ENCODE results near the gene FRMD4A. TPM values are rescaled to one million over a fixed set of nuclear protein-coding genes. Genes with fewer than 3 reads are reported as not detected.
"Not testable (repeated sequence)": the region's sequence is repeated elsewhere in the genome, so short reads cannot be mapped to it uniquely, and the experiment has no call there.

The FRMD4A gene
- total RNA-seq, 1 experiment from 2014 or later = 7.1 TPM

DNA sequence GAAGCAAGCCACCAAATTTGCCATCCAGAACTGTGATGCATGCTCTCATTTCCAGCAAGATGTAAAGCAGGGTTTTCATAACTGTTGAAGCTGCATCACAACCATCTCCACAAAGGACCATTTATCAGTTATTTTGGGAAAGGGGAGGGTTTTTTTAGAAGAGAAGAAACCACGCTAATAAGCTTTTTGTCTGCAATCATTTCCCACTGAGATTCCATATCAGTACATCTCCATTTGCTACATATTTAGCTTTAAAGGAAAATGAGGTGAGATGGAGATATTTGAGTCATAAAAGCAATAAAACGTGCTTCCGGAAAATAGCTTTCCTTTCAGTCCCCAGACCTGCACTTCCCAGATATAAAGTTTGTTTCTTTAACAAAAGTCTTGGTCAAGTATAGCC lies 258.2 kb downstream of the FRMD4A start:
- H2AFZ ChIP-seq (ENCODE audit: low read length) = no peak overlapping the region
- DNase-seq (peak; percentile 11), ATAC-seq (no peak)
- H3F3A ChIP-seq (ENCODE audit: low read length, unreplicated experiment) = no peaks in the 10 kb centered on the region
- H3K27ac ChIP-seq (ENCODE audit: low read length) = no peak overlapping the region
- ChIA-PET POLR2A (ENCODE audit: unreplicated experiment) (interaction anchor here (0.6 kb wide), 1 partner anchor 31 kb away, joined by 4 read pairs; no protein-coding TSS in a partner anchor), CTCF (no interaction called here)
- BruUV-seq (replicated peaks) = no TSS peak
- no peak overlapping the region for H3K4me2 ChIP-seq (ENCODE audit: low read length)
- H3K9me2 ChIP-seq (replicated peaks; ENCODE audit: low read length) = no peaks in the 10 kb centered on the region
- peaks cover 13% of the 10 kb centered on the region for H3K4me1 ChIP-seq (ENCODE audit: insufficient read depth, low read length)
- TF ChIP-seq EZH2 (IDR thresholded peaks at IDR 0.05; ENCODE audit: low read length, unreplicated experiment) (no peak), EZH2phosphoT487 (IDR thresholded peaks at IDR 0.05; ENCODE audit: borderline replicate concordance, low read length) (no peak)
- TF ChIP-seq, protein P1, sequence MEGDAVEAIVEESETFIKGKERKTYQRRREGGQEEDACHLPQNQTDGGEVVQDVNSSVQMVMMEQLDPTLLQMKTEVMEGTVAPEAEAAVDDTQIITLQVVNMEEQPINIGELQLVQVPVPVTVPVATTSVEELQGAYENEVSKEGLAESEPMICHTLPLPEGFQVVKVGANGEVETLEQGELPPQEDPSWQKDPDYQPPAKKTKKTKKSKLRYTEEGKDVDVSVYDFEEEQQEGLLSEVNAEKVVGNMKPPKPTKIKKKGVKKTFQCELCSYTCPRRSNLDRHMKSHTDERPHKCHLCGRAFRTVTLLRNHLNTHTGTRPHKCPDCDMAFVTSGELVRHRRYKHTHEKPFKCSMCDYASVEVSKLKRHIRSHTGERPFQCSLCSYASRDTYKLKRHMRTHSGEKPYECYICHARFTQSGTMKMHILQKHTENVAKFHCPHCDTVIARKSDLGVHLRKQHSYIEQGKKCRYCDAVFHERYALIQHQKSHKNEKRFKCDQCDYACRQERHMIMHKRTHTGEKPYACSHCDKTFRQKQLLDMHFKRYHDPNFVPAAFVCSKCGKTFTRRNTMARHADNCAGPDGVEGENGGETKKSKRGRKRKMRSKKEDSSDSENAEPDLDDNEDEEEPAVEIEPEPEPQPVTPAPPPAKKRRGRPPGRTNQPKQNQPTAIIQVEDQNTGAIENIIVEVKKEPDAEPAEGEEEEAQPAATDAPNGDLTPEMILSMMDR (conservative IDR thresholded peaks at IDR 0.05; ENCODE audit: low read depth, low read length) = no peak
- no peak overlapping the region for H3K4me3 ChIP-seq (ENCODE audit: low read length)
- intact Hi-C loops (cut with micrococcal nuclease) = loop anchor here (10.0 kb wide), 1 partner anchor 178 kb away; no protein-coding TSS in a partner anchor
- H3K27me3 ChIP-seq (ENCODE audit: low read length) = no peaks in the 10 kb centered on the region
- H3K9me3 ChIP-seq (ENCODE audit: low read length) = no peaks in the 10 kb centered on the region
- H3K79me2 ChIP-seq (ENCODE audit: low read length) = no peaks in the 10 kb centered on the region
- no peak overlapping the region for H3K9ac ChIP-seq (ENCODE audit: low read length)
- no peaks in the 10 kb centered on the region for H4K20me1 ChIP-seq (ENCODE audit: low read length)
- H3K36me3 ChIP-seq (ENCODE audit: low read depth, low read length) = no peaks in the 10 kb centered on the region

DNA sequence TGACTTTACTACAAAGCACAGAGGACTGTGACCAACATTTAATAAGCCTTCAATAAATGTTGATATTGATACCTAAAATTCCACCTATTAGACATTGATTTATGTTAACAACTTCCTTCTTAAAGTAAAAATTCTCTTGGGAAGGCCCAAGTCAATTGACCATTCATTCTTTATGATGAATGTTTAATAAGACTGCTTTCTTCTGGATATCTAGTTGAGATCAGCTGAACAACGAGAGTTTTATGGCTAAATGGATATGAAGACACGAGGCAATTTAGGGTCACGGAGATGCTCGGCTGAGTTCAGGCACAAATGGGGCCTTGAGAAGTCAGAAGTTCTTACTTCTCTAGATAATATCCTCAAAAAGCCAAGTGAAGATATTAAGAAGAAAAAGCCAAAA lies 258.8 kb downstream of the FRMD4A start:
- Histone ChIP-seq H3K9ac (ENCODE audit: low read length) (no peak overlapping the region), H3K4me1 (ENCODE audit: insufficient read depth, low read length) (peaks cover 13% of the 10 kb centered on the region), H3K27me3 (ENCODE audit: low read length) (no peaks in the 10 kb centered on the region), H2AFZ (ENCODE audit: low read length) (no peak overlapping the region), H3K9me3 (ENCODE audit: low read length) (no peaks in the 10 kb centered on the region), H3K4me2 (ENCODE audit: low read length) (no peak overlapping the region), H3K27ac (ENCODE audit: low read length) (no peak overlapping the region), H3K4me3 (ENCODE audit: low read length) (no peak overlapping the region), H3K9me2 (replicated peaks; ENCODE audit: low read length) (no peaks in the 10 kb centered on the region), H4K20me1 (ENCODE audit: low read length) (no peaks in the 10 kb centered on the region), H3K79me2 (ENCODE audit: low read length) (no peaks in the 10 kb centered on the region), H3F3A (ENCODE audit: low read length, unreplicated experiment) (no peaks in the 10 kb centered on the region), H3K36me3 (ENCODE audit: low read depth, low read length) (no peaks in the 10 kb centered on the region)
- BruUV-seq (replicated peaks) = no TSS peak
- DNase-seq (no peak), ATAC-seq (no peak)
- CTCF ChIA-PET = no interaction called here
- intact Hi-C loops (cut with micrococcal nuclease) = loop anchor here (10.0 kb wide), 1 partner anchor 177 kb away; no protein-coding TSS in a partner anchor
- TF ChIP-seq, protein P1 (conservative IDR thresholded peaks at IDR 0.05; ENCODE audit: low read depth, low read length) = no peak
- POLR2A ChIA-PET (ENCODE audit: unreplicated experiment) = no interaction called here

DNA sequence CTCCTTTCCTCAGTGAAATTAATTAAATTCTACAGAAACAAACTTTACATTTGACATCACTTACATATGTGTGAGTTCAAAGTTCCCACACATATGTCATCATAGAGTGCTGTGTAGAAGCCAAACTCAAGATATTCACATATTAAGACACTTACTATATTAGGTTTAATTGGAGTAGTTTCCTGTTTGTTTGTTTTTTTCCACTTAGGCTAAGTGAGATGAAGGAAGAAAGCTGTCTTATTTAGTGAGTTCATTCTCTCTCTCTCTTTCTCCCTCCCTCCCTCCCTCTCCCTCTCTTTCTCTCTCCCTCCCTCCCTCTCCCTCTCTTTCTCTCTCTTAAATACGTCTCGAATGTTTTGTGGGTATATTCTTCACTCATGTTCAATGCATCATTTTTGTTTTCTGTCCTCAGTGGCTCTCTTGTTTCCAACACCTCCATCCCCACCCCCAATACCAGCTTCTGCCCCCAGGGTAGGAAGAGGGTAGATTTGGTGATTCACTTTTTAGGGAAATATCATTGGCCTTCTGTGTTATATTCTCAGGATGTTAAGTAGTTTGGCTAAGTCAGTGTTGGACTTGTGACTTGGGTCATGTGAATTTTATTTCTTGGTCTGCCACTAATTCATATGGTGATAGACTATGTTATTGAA lies 262.0 kb downstream of the FRMD4A start:
- H3K4me1 ChIP-seq (ENCODE audit: insufficient read depth, low read length) = peaks cover 2% of the 10 kb centered on the region; the same call in 1 of the 2 replicates
- no peaks in the 10 kb centered on the region for H4K20me1 ChIP-seq (ENCODE audit: low read length)
- H3K4me2 ChIP-seq (ENCODE audit: low read length) = no peak overlapping the region
- H3K27me3 ChIP-seq (ENCODE audit: low read length) = no peaks in the 10 kb centered on the region
- intact Hi-C loops (cut with micrococcal nuclease) = no loop called here
- H3K4me3 ChIP-seq (ENCODE audit: low read length) = no peak overlapping the region
- no peak for DNase-seq
- no TSS peak for BruUV-seq (replicated peaks)
- no peak for ATAC-seq
- H3K9me3 ChIP-seq (ENCODE audit: low read length) = no peaks in the 10 kb centered on the region
- H3K9ac ChIP-seq (ENCODE audit: low read length) = no peak overlapping the region
- no peak overlapping the region for H2AFZ ChIP-seq (ENCODE audit: low read length)
- ChIA-PET POLR2A (ENCODE audit: unreplicated experiment) (no interaction called here), CTCF (no interaction called here)
- no peaks in the 10 kb centered on the region for H3F3A ChIP-seq (ENCODE audit: low read length, unreplicated experiment)
- H3K27ac ChIP-seq (ENCODE audit: low read length) = no peak overlapping the region
- H3K79me2 ChIP-seq (ENCODE audit: low read length) = no peaks in the 10 kb centered on the region
- TF ChIP-seq, protein P1 (conservative IDR thresholded peaks at IDR 0.05; ENCODE audit: low read depth, low read length) = no peak
- TF ChIP-seq EZH2phosphoT487 (IDR thresholded peaks at IDR 0.05; ENCODE audit: borderline replicate concordance, low read length) = no peak
- TF ChIP-seq EZH2 (IDR thresholded peaks at IDR 0.05; ENCODE audit: low read length, unreplicated experiment) = no peak
- no peaks in the 10 kb centered on the region for H3K36me3 ChIP-seq (ENCODE audit: low read depth, low read length)
- H3K9me2 ChIP-seq (replicated peaks; ENCODE audit: low read length) = no peaks in the 10 kb centered on the region

DNA sequence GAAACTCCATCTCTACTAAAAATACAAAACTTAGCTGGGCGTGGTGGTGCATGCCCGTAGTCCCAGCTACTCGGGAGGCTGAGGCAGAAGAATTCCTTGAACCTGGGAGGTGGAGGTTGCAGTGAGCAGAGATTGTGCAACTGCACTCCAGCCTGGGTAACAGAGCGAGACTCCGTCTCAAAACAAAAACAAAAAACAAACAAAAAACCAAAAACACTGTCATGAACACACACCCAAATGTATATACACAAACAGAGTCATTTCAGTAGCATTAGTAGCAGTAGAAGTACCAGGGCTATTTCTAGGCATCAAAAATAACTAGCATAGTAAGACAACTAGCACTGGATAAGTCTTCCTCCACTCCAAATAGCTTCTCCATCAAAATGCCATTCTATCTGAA lies 263.1 kb downstream of the FRMD4A start:
- BruUV-seq (replicated peaks); H3K4me2 ChIP-seq (ENCODE audit: low read length); DNase-seq; H3K27me3 ChIP-seq (ENCODE audit: low read length); H3F3A ChIP-seq (ENCODE audit: low read length, unreplicated experiment); H4K20me1 ChIP-seq (ENCODE audit: low read length); H2AFZ ChIP-seq (ENCODE audit: low read length); H3K9me2 ChIP-seq (replicated peaks; ENCODE audit: low read length); CTCF ChIA-PET; H3K4me3 ChIP-seq (ENCODE audit: low read length); intact Hi-C loops (cut with micrococcal nuclease); H3K4me1 ChIP-seq (ENCODE audit: insufficient read depth, low read length); H3K9ac ChIP-seq (ENCODE audit: low read length); POLR2A ChIA-PET (ENCODE audit: unreplicated experiment); H3K9me3 ChIP-seq (ENCODE audit: low read length); H3K36me3 ChIP-seq (ENCODE audit: low read depth, low read length); H3K27ac ChIP-seq (ENCODE audit: low read length); H3K79me2 ChIP-seq (ENCODE audit: low read length); ATAC-seq: not testable (repeated sequence)
